Pancreas (tissue), 10 donors: Measurements from ENCODE around the gene C1GALT1. TPM values are rescaled to one million over a fixed set of nuclear protein-coding genes. Genes with fewer than 3 reads are reported as not detected.

Experiments
- ATAC-seq, 4 donors: fragments of 200-7000 bp; cut with Tn5 transposase; one replicate each; pipeline versions ENCODE4 v1.8.0 to v1.9.1; 2020; ENCODE audit warnings: mild to moderate bottlenecking in 4 of 4, moderate library complexity in 4 of 4
- DNase-seq, 6 donors: peaks; one replicate each; pipeline ENCODE4 v3.0.0-alpha.2; 2020
- FAIRE-seq: peaks from 2 replicates; lab custom pipeline; 2012; peaks lifted over from hg19 to GRCh38; lab: Jason Lieb, UNC
- H3K27ac ChIP-seq, 4 donors: fragments of 200-600 bp; sonication (generic); 1 replicate in 3 of 4; 2 replicates in 1 of 4; pipeline versions ENCODE4 v1.5.0 to v1.8.0; 2020
- H3K27me3 ChIP-seq, 4 donors: fragments of 200-600 bp; one replicate each; pipeline ENCODE4 v1.8.0; 2021
- H3K36me3 ChIP-seq, 3 donors: fragments of 200-600 bp; sonication (generic) in 1 of 3; one replicate each; pipeline versions ENCODE4 v1.5.0 to v1.8.0; 2020 to 2021
- H3K4me1 ChIP-seq, 3 donors: fragments of 200-600 bp; one replicate each; pipeline ENCODE4 v1.8.0; 2021
- H3K4me3 ChIP-seq, 4 donors: fragments of 200-600 bp; sonication (generic) in 2 of 4; one replicate each; pipeline versions ENCODE4 v1.5.0 to v1.8.0; 2020 to 2021
- H3K9me3 ChIP-seq, 4 donors: fragments of 200-600 bp; one replicate each; pipeline ENCODE4 v1.8.0; 2021
- WGBS, 2 donors: extraction: QIAGEN DNeasy Blood & Tissue Kit; methylation state at CpG; one replicate each; pipeline ENCODE4 v1.1.7; 2013; 5-methylcytosine and 5-hydroxymethylcytosine counted together
- intact Hi-C, 3 donors: fragments of 100-400 bp; cut with DNase I; formaldehyde crosslinking; loops; one replicate each; pipeline versions ENCODE4 v1.11.1 to v1.14.2; 2022
- polyA plus RNA-seq, 2 donors: library from polyadenylated mRNA; stranded (reverse); fragments of 200-250 nt; gene quantifications; one replicate each; pipeline ENCODE4 v1.2.3, GENCODE V29; 2013
- total RNA-seq, 6 donors: library from RNA; stranded (reverse); fragmentation: NEBNext Ultra II Directional in 4 of 6; extraction: Animal tissue kit (Norgen Biotek cat#: 25700) in 4 of 6; gene quantifications; one replicate each; pipeline versions ENCODE4 v1.2.1 to v1.2.4, GENCODE V29; 2021 to 2023
- TF ChIP-seq, protein P1 (sequence below), 4 donors: fragments of 200-600 bp; sonication (generic) in 3 of 4; IDR thresholded peaks; one replicate each; pipeline versions ENCODE4 v1.5.0 to v1.8.0; 2021; ENCODE audit warnings: antibody characterized with exemption in 4 of 4
- donor health status: healthy with polysubstance abuse.
- donor health status: DM: no; HTN: no; CAD: no; lungs with moderate emphysema.
- donor health status: DM: no; HTN: no; CAD: no.
- donor health status: control.
- donor health status: control.
- donor health status: Bipolar disorder and iron deficiency.
- donor health status: DM: yes; HTN: yes; CAD: no.
- donor health status: DM: no; HTN: no; CAD: no.
- donor health status: DM: no; HTN: no; CAD: no.
- donor health status: DM: yes; HTN: yes; CAD: no.

C1GALT1 gene
- total and polyA plus RNA-seq, 8 donors = 3.2 to 14.5 (median 7.0) TPM

DNA sequence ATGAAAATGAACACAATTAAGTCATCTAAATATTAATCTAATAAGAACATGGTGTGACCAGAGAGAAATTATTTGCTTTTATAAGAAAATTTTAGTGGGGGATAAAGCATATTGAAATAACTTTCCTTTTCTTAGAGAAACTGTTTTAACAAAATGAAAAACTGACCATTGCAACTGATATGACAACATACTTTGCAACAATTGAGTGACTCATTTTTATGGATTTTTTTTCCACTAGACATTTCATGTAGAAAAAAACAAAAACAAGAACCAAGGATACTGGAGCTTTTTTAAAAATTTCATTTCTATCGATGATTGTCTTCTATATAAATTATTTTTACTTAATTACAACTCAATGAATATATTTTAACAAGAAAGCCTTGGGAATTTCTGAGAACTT, 90.0 kb downstream of the C1GALT1 start:
- FAIRE-seq = peak; percentile 34

DNA sequence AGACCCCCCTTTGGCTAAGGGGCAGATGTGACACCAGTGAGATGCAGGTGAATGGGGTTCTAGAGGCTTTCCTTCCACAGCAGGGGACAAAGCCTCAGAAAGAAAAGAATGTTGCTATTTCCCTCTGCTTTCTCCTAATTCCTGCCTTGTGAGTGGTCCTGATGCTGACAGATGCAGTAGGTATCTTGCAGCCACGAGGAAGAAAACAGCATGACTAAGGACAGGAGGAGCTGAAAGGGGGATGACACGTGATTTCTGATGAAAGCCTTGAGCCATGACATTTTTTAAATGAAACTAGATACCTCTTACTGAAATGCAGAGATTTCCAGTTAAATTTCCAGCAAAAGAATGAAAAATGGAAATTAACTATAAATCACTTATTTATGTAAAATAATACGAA, 92.4 kb downstream of the C1GALT1 start:
- H3K27ac ChIP-seq = no peak overlapping the region
- intact Hi-C loops = no loop called here
- no peak overlapping the region for H3K4me3 ChIP-seq
- FAIRE-seq (no peak), ATAC-seq (no peak), DNase-seq (no peak)
- no peaks in the 10 kb centered on the region for H3K4me1 ChIP-seq
- H3K27me3 ChIP-seq = no peaks in the 10 kb centered on the region
- H3K9me3 ChIP-seq = no peaks in the 10 kb centered on the region
- WGBS, 2 donors = 66 to 76% methylated on average over 3 of the region's 3 CpGs
- no peaks in the 10 kb centered on the region for H3K36me3 ChIP-seq
- TF ChIP-seq, protein P1, sequence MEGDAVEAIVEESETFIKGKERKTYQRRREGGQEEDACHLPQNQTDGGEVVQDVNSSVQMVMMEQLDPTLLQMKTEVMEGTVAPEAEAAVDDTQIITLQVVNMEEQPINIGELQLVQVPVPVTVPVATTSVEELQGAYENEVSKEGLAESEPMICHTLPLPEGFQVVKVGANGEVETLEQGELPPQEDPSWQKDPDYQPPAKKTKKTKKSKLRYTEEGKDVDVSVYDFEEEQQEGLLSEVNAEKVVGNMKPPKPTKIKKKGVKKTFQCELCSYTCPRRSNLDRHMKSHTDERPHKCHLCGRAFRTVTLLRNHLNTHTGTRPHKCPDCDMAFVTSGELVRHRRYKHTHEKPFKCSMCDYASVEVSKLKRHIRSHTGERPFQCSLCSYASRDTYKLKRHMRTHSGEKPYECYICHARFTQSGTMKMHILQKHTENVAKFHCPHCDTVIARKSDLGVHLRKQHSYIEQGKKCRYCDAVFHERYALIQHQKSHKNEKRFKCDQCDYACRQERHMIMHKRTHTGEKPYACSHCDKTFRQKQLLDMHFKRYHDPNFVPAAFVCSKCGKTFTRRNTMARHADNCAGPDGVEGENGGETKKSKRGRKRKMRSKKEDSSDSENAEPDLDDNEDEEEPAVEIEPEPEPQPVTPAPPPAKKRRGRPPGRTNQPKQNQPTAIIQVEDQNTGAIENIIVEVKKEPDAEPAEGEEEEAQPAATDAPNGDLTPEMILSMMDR (IDR thresholded peaks at IDR 0.05) = no peak

More for the DNA sequence above, 90.0 kb downstream of the C1GALT1 start:
- Histone ChIP-seq H3K36me3 (no peaks in the 10 kb centered on the region), H3K9me3 (no peaks in the 10 kb centered on the region), H3K27ac (no peak overlapping the region), H3K27me3 (no peaks in the 10 kb centered on the region), H3K4me3 (no peak overlapping the region), H3K4me1 (no peaks in the 10 kb centered on the region)
- no peak for DNase-seq
- TF ChIP-seq, protein P1 (IDR thresholded peaks at IDR 0.05) = no peak
- intact Hi-C loops = no loop called here
- ATAC-seq = no peak
- WGBS, 2 donors = 65 to 86% methylated on average over 1 of the region's 1 CpG

DNA sequence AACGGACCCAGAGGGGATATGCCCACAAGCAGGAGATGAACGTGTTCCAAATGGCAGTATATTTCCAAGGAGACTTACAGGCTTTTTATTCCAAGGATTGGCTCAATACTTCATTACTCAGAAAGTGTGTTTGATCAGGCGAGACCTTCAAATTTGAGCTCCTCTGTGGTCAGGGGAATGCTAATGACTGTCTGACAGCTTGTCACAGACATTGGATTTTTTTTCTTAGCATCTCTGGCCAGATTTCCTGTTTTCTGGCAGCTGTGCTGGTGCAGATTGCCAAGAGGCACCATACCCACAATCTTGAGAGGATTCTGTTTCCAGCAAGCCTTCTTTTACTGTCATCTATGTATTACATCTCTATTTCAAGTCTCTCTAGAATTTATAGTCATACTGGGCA, 93.8 kb downstream of the C1GALT1 start:
- ATAC-seq (no peak), FAIRE-seq (no peak), DNase-seq (no peak)
- H3K36me3 ChIP-seq = no peaks in the 10 kb centered on the region
- TF ChIP-seq, protein P1 (IDR thresholded peaks at IDR 0.05) = no peak
- H3K27me3 ChIP-seq = no peaks in the 10 kb centered on the region
- no peaks in the 10 kb centered on the region for H3K4me1 ChIP-seq
- 54 to 64% methylated on average over 3 of the region's 3 CpGs for WGBS, 2 donors
- no peaks in the 10 kb centered on the region for H3K9me3 ChIP-seq
- intact Hi-C loops = no loop called here
- H3K4me3 ChIP-seq = no peak overlapping the region
- no peak overlapping the region for H3K27ac ChIP-seq

DNA sequence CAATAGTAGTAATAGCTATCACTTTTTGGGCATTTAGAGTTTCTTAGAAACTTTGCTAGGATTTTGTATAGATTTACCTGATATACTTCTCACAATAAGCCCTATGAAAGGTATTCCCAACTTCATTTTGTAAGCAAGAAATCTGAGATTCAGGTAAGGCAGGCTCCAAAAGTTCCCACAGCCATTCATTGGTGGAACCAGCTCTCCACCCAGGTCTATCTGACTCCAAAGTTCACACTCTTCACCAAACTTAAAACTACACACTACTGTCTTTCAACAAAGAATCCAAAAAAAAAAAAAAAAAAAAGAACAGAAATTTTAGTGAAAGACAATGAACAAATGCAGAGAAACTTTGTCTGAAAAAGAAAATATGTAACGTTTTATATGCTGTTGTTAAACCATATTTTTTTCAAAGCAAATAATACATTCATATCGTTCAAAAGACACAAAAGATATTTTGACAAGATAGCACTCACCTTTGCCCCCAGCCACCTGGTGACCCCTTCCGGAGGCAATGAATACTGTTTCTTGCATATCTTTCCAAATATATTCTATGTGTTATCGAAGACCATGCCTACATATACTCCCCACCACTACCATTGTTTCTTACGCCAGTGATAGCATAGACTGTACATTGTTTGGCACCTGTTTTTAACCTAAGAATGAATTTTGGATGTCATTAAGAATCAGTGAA, 108.2 kb downstream of the C1GALT1 start:
- Histone ChIP-seq H3K36me3 (no peaks in the 10 kb centered on the region), H3K4me1 (no peaks in the 10 kb centered on the region), H3K9me3 (no peaks in the 10 kb centered on the region), H3K27me3 (no peaks in the 10 kb centered on the region), H3K27ac (no peak overlapping the region), H3K4me3 (no peak overlapping the region)
- ATAC-seq (no peak), FAIRE-seq (no peak), DNase-seq (no peak)
- WGBS, 2 donors = 51 to 72% methylated on average over 5 of the region's 5 CpGs
- TF ChIP-seq, protein P1 (IDR thresholded peaks at IDR 0.05) = no peak
- intact Hi-C loops = no loop called here

DNA sequence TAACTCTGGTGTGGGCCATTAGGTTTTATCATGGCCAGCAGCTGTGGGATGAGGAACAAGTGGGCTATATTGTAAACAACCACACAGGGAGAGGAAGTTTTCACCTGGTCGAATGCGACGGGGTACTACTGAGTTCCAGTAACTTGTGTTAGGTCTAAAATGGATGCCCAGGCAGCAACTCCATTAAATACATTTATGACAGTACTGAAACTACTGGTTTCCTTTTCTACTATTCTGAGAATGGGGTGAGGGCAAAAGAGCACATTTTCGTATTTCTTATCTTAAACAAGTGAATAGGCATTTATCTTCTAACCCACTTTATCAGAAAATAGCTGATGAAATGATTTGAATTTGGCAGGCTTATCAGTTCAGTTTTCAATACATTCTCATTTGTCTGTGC, 109.7 kb downstream of the C1GALT1 start:
- Histone ChIP-seq H3K27ac (no peak overlapping the region), H3K36me3 (no peaks in the 10 kb centered on the region), H3K27me3 (no peaks in the 10 kb centered on the region), H3K4me3 (no peak overlapping the region), H3K9me3 (no peaks in the 10 kb centered on the region), H3K4me1 (no peaks in the 10 kb centered on the region)
- no peak for ATAC-seq
- no peak for FAIRE-seq
- 75 to 76% methylated on average over 4 of the region's 4 CpGs for WGBS, 2 donors
- DNase-seq = no peak
- TF ChIP-seq, protein P1 (IDR thresholded peaks at IDR 0.05) = no peak
- intact Hi-C loops = no loop called here
